Amniotic stem cell (primary cell): ENCODE measurements around the gene CTSD.

ENCODE experiments used
- DNase-seq: peaks from one replicate; lab custom pipeline; 2025; lab: John Stamatoyannopoulos, UW

Gene CTSD

GRCh38 chr11:1782831-1783724 lies 19.4 kb upstream of the CTSD start:
- DNase-seq, result no peak

- no peak for DNase-seq
Measured at GRCh38 chr11:1782031-1782590, 18.4 kb upstream of the CTSD start.

DNA sequence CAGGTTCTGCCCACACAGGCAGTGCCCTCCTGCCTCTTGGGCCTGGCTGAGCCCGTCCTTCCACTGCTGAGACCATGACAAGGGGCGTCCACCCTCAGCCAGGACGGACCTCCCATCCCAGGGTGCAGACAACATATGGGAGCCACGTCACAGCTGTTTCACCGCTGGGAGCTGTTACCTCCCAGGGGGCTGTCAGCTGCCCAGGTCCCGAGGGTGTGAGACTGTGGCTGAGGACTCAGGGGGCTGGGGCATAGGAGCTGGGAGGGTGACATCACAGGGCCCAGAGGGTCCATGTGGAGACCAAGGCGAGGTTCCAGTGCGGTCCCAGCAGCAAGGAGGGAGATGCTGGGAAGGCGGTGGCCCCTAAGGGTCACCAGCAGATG lies 17.9 kb upstream of the CTSD start:
- no peak for DNase-seq

DNA sequence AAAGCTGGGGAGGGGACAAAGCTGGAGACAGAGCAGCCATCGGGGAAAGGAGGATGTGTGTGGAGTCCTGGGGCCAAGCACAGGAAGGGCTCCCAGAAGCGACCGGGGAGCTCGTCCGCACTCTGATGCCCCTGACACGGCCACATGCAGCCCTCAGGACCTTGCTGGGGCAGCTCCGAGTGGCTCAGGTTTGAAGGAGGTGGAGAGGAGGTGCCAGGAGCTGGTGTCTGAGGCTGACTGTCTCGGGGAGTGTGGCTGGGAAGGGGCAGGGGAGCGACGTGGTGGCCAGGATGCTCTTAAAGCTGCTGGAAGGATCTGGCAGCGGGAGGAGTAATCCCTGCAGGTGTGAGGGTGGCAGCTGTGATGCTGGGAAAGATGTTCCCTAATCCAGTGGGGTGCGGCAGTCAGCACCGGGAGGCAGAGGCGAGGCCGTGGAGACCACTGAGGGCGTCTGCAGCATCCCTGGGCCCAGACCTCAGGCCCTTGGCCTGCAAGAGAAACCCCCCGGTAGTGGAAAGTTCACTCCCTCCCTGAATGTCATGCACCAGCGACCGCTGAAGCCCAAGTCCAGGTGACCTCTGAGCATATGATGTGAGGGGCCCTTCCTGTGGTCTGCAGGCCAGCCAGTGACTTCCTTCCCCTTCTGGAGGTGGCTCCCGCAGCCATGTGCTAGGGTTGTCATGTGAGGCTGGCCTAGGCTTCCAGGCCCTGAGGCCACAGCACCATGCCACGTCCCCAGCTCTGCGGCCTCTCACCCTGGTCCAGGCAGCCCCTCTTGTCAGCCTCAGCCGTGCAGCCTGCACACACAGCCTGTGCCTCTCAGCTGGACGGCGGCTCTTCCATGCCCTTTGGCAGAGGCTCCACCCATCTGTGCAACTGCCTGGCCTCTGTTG lies 17.2 kb upstream of the CTSD start:
- DNase-seq, result no peak

DNA sequence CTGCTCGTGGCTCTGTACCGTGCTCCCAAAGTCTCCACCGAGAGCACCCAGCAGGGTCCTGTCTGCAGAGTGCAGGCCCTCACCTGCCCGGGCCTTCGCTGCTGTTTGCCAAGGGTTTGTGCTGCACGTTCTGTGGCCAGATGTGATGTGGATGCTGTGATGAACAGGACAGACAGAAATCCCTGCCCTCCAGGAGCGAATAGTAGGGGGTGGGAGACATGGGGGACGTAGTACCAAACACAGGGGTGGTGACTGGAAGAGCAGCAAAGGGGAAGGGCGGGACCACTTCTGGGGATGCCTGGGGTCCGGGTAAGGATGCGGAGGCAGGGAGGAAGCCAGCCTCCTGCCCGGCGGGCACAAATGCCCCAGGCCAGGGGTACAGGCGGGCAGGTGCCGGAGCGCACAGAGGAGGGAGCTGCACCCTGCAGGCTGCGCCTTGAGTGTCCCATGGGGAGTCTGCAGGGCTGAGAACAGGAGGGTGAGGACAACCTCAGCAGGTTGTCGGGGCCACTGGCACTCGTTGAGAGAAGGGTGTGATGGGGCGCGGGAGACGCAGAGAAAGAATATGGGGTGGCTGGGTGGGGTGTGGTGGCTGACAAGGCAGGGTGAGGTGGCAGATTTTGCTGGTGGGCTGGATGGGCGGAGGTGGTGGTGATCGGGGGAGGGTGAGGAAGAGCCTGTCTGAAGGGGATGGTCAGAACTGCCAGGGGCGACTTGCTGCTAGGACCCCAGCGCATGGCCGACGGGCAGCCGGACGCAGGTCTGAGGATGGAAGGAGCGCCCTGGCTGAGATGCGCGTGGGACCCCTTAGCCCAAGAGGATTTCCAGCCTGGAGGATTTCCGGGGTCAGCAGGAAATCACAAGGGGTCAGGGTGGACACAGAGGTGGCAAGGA lies 16.3 kb upstream of the CTSD start:
- no peak for DNase-seq

DNA sequence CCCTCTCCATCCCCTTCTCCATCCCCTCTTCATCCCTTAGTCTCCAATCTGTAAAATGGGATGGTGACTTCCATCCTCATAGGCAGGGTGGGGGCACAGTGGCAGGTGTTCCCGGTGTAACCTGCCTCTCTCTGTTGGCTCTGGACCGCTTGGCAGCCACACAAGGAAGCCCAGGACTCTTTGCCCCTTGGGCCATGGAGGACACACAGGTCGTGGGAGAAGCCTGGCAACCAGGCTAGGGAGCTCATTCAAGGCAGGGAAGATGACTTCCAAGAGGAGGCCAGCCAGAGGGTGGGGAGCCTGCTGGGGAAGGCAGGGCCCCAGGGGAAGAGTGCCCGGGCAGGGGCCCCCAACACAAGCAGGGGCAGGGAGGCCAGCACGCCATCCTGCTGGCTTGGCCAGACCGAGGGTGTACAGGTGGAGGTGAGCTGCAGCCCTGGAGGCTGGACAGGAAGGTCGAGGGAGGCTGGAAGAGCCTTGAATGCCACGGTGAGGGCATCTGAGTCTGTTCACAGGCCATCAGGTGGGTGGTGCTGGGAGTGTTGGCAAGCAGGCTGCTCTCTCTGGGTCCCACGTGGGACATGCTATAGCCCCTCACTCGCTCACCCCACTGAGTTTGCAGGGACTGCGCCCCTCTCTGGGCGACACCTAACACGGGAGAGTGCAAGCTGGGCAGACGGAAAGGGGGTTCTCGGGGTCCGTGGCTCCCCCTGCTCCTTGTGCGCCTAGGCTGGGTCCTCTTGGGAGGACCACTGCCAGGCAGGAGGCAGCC lies 15.5 kb upstream of the CTSD start:
- no peak for DNase-seq

GRCh38 chr11:1778141-1778911 lies 14.6 kb upstream of the CTSD start:
- DNase-seq, result no peak

- DNase-seq, result no peak
Measured at GRCh38 chr11:1777737-1778136, 14.0 kb upstream of the CTSD start.

DNA sequence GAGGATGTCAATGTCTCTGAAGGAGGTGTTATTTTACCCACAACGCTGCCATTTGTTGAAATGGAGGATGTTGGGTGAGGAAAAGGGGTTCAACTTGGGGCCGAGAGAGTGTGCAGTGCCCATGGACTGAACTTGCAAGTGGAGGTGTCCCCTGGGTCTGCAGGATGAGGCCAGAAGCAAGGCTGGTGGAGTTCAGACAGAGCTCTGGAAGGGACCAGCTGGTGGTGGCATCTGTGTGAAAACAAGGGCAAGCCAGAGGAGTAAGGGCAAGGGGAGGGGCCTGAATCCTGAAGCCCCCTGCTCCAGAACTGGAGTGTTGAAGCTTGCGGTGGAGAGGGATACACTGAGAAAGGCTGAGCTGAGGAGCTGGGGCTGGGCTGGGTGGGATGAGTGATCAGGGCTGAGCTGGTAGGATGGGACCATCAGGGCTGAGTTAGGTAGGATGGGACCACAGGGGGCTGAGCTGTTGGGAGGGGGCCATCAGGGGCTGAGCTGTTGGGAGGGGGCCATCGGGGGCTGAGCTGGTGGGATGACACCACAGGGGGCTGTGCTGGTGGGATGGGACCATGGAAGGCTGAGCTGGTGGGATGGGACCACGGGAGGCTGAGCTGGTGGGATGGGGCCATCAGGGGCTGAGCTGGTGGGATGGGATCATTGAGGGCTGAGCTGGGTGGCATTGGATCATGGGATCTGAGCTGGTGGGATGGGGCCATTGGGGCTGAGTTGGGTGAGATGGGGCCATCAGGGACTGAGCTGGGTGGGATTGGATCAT lies 13.4 kb upstream of the CTSD start:
- DNase-seq, result no peak

DNA sequence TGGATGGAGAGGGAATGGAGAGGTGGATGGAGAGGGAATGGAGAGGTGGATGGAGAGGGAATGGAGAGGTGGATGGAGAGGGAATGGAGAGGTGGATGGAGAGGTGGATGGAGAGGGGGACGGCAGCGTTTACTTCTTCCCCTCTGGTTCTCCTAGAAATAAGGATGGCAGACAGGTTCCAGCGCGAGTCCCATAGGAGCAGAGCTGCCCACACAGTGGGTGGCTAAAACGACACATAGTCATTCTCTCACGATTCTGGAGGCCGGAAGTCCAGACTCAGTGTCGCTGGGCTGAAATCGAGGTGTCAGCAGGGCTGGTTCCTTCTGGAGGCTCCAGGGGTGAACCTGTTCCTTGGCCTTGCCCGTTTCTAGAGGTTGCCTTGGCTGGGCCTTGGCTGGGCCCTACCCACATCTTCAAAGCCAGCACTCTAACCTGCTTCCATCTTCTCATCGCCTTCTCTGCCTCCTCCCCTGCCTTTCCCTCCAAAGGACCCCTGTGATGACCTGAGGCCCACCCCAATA lies 12.7 kb upstream of the CTSD start:
- DNase-seq, result no peak

DNA sequence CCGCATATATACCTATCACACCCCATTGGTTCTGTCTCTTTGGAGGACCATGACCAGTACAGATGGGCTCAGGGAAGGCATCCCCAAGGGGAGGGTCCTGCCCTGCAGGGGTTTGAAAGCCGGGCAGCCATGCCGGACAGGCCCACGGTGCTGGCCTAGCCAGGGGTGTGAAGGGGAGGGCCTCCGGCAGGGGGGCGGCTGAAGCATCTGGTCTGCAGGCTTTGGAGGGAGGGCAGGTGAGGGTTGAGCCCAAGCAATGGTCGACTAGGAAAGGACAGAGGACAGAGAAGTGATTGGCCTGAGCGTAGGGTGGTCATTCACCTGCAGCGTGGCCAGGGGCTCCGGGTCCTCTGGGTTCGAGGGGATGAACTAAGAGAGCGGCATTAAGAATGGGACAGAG lies 11.2 kb upstream of the CTSD start:
- no peak for DNase-seq

DNA sequence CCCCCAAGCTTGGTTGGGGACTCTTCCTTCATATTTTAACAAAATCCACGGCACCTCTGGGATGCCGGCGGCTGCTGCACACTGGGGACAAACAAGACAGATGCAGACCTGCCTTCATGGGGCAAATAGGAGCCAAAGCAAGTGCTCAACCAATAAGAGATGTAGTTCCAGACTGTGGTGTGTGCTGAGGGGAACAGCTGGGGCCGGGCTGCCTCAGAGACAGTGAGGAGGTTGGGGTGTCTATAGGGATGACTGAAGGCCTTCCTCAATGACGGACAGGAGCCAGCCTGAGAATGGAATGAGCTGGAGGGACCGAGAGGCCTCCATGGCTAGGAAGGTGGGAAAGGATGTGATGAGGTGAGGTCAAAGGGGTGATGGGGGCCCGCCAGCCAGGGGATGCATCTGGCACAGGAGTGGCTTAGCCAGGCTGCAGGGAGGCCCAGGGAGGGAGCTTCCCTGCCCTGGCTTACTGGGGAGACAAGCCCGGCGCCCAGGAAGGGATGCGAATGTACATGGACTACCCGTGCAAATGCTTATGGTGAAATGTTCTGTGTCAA lies 10.3 kb upstream of the CTSD start:
- DNase-seq, result no peak

- no peak for DNase-seq
Measured at GRCh38 chr11:1773131-1773993, 9.6 kb upstream of the CTSD start.

GRCh38 chr11:1772270-1773130 lies 8.8 kb upstream of the CTSD start:
- DNase-seq, result peak; percentile 79

- no peak for DNase-seq
Measured at GRCh38 chr11:1771700-1772099, 8.0 kb upstream of the CTSD start.

DNA sequence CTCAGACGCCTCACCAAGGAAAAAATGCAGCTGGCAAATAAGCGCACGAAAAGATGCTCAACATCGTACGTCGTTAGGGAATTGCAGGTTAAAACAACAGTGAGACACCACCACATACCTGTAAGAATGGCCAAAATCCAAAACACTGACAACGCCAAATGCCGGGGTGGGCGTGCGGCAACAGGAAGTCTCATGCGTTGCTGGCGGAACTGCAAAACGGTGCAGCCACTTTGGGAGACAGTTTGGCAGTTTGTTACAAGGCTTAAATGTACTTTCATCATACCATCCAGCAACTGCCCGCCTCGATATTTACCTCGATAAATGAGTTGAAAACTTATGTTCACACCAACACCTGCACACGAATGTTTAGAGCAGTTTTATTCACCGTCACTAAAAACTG lies 7.5 kb upstream of the CTSD start:
- no peak for DNase-seq

- DNase-seq, result no peak
Measured at GRCh38 chr11:1770528-1770927, 6.8 kb upstream of the CTSD start.
